GM18858 (cell line): ENCODE results near the gene ATOH8.

ENCODE experiments used
- ATAC-seq: cut with Tn5 transposase; IDR thresholded peaks from one replicate; pipeline ENCODE4 v1.9.1; 2021; ENCODE audit not compliant: unreplicated experiment

ATOH8 gene

GRCh38 chr2:85786444-85786843 is 32.7 kb downstream of the ATOH8 start:
- ATAC-seq, result no peak

DNA sequence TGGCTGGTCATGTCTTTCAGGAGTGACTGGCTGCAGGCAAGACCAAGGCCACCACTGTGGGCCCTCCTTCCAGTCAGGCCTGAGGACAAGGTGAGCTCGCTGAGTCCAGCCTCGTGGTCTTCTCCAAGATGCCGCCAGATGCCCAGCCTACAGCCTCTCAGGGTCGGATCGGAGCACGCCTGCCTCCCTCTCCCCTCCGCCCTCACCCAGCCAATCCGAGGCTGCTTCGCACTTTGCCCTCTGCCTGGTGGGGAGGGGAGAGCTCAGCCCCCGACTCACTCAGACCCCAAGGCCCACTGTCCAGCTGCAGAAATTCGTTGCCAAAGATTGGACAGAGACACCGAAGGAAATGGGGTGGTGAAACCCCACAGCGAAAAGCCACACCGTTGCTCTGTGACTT is 33.1 kb downstream of the ATOH8 start:
- no peak for ATAC-seq

GRCh38 chr2:85787282-85787980 is 33.6 kb downstream of the ATOH8 start:
- no peak for ATAC-seq

DNA sequence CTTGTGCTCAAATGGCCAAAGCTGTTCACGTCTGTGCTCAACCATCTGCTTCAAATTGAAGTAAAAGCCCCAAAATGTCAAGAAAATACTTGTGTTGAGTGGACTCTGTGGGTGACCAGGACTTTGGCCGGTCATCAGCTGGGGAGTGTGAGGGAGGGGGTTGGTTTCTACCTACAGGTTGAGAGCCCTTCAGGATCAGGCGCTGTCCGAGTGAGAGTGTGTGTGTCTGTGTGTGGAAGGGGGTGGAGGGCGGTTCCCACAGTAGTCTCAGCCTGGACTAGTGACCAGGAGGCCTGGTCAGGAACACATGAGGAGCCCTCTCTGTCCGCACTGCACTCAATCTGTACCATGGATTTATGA is 34.2 kb downstream of the ATOH8 start:
- no peak for ATAC-seq

- ATAC-seq, result no peak
These were observed 34.8 kb downstream of the ATOH8 start for GRCh38 chr2:85788603-85789002.

- no peak for ATAC-seq
These were observed 35.5 kb downstream of the ATOH8 start for GRCh38 chr2:85789271-85789670.

- ATAC-seq, result no peak
These were observed 36.2 kb downstream of the ATOH8 start for GRCh38 chr2:85790032-85790431.

GRCh38 chr2:85790499-85791188 is 36.9 kb downstream of the ATOH8 start:
- no peak for ATAC-seq

- ATAC-seq, result no peak
These were observed 38.1 kb downstream of the ATOH8 start for GRCh38 chr2:85791704-85792565.

GRCh38 chr2:85792783-85793441 is 39.1 kb downstream of the ATOH8 start:
- ATAC-seq, result no peak

- ATAC-seq, result no peak
These were observed 39.8 kb downstream of the ATOH8 start for GRCh38 chr2:85793584-85793983.

GRCh38 chr2:85794038-85794441 is 40.2 kb downstream of the ATOH8 start:
- no peak for ATAC-seq

DNA sequence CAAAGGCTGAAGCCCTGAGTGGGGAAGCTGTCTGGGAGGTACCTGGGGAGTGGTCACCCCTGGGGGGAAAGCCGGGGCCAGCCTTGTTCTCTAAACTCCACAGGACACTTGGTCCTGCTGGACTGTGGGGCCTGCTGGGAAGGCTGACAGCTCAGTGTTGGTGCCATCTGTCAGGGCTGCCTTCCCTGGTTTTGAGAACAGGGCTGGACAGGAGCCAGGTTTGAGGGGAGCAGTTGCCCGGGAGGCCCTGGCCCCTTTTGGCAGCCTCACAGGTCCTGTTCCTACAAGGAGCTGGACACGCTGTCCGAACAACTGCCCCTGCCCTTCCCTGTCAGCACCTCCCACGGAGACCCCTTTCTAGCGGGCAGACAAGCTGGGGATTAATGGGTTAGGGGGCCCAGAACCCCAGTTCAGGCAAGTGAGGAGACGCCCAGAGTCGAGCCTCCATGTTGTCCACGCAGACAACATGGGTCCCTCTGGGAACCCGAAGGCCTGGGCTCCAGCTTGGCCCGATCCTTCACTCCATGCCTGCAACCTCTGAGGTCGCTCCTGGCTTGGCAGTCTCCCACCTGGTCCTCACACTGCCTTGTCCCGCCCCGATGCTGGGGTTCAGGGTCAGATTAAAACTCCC is 40.8 kb downstream of the ATOH8 start:
- ATAC-seq, result no peak

GRCh38 chr2:85795331-85796045 is 41.7 kb downstream of the ATOH8 start:
- ATAC-seq, result no peak

DNA sequence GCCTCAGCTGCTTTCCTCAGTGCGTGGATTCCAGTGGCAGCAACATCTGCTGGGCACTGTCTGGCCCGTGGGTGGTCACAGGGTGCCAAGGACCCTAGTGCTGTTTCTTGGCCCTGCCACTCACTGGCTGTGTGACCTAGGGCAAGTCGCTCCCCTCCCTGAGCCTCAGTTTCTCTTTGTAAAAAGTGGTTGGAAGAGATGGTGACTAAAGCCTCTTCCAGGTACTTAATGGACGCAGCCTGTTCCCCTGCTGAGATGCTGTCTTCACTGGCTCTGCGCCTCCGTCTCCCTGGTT is 42.2 kb downstream of the ATOH8 start:
- no peak for ATAC-seq

- no peak for ATAC-seq
These were observed 42.8 kb downstream of the ATOH8 start for GRCh38 chr2:85796341-85797262.

GRCh38 chr2:85797263-85797660 is 43.5 kb downstream of the ATOH8 start:
- no peak for ATAC-seq

DNA sequence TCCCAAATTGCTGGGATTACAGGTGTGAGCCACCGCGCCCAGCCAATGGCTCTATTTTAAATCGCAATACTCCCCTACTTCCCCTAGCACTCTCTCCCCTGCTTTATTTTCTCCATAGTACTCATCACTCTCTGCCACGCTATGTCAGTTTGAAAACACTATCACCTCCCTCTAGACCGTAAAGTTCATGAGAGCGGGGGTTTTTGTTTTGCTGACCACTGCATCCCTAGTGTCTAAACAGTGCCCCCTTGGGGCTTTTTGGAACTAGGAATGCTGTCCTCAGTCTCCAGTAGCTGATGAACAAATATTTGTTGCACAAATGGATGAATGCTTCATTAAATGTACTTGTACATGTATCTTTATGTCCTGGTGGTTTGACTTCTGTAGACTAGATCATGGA is 44.1 kb downstream of the ATOH8 start:
- ATAC-seq, result no peak

- no peak for ATAC-seq
These were observed 45.6 kb downstream of the ATOH8 start for GRCh38 chr2:85799215-85799956.
